ENCODE results near the gene BMPER.

BMPER gene

GRCh38 chr7:34096198-34096651, 190.9 kb downstream of the BMPER start:
- no peak for DNase-seq (ENCODE audit: low read depth)

DNA sequence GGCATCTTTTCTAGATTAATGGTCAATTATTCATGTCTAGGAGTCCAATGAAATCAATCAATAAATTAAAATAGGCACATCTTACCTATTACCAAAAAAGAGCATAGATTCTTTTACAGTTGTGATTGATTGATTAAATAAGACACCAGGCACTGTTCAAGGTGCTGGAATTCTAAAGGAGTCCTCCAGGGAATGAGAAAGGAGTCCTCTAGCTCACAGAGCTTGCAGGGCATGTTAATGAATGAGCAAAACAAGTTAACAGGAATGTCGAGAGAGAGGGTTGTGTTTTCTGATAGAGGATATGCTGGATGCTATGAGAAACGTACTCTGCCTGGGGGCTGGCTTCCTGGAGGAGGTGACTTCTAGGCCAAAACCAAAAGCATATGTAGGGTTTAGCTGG, 191.4 kb downstream of the BMPER start:
- no peak for DNase-seq (ENCODE audit: low read depth)

DNA sequence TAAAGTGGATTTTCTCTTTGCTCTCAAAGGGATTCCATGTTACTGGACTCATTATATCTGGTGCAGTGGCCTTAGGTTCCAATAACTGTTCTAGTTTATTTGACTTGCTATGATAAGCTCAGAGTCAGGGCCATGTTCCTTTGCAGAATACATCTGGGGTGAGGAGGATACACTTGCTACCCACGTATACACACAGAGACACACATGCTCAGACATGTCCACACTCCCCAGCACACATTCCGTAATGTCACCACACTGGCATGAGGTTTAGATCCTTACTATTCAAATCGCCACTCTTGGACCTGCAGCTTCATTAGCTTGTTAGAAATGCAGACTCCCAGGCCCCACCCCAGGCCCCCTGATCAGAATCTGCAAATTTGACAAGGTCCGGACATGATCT, 195.3 kb downstream of the BMPER start:
- no peak for DNase-seq (ENCODE audit: low read depth)

GRCh38 chr7:34104115-34104514, 198.8 kb downstream of the BMPER start:
- no peak for DNase-seq (ENCODE audit: low read depth)

GRCh38 chr7:34104992-34105391, 199.7 kb downstream of the BMPER start:
- no peak for DNase-seq (ENCODE audit: low read depth)

DNA sequence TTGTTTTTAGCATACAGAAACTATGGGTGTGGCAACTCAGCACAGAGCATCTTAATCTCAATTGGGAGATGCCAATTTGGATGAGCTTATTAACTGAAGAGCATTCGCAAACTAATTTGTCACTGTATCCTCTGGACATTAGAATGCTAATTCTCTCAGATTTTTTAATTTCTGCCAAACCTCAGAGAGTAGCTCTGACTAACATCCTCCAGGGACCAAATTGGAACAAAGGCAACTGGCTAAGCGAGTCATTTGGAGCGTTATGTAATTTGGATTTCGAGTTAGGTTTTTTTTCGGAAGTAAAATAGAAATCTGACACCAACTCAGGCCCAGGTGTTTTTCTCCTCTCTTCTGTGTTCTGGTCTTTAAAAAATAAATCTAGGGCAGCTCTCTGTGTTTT, 201.9 kb downstream of the BMPER start:
- no peak for DNase-seq (ENCODE audit: low read depth)

DNA sequence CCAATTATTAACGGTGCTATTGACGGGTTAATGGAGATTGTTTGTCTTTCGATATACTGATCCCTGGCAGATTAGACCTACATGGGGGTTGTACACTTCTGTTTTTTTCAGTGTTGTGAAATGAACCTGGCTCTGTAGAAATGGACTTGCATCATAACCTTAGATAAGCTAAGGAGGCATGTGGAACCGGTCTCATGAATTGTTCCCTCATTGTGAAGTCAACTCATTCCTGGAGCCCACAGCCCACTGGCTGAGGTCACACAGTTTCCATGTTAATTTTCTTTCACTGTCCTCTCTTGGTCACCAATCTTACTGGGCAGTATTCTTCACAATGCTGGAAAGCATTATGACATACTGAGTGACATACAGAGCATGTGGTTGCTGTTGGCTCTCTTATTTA, 202.8 kb downstream of the BMPER start:
- no peak for DNase-seq (ENCODE audit: low read depth)

DNA sequence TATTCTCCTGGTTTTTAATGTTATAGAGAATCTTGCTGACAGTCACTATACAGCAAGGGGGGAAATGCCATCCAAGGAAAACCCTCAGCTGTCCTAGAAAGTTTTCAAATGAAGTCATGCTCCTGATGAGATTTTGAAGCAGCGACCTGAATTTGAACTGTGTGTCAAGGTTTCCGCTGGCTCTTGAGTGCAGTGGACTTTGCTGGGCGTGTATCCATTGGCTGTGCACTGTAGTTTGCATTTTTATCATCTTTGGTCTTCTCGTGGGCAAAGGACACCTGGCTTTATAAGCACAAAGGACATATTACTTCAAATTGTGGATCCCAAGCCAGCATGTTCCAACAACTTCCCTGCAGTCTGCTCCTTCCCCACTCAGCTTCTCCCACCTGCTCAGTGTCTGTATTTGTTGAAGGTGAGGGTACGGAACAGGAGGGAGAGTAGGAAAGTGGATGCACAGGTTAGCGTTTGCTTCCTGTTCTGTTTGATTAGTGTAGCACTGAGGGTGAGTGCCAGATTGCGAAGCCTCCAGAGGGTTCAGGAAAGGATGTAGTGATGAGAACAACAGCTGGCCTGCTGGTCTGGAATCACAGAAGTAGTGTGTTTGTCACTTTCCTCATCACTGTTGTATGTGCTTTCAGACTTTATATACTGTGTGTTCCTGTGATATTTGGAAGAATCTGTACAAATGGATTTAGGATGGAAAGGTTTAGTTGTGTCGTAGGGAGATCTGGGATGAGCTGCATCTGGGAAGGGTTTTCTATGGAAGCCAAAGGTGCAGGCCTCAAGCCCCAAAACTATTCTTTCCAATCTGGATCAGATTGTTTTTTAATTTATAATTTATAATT, 204.8 kb downstream of the BMPER start:
- no peak for DNase-seq (ENCODE audit: low read depth)

DNA sequence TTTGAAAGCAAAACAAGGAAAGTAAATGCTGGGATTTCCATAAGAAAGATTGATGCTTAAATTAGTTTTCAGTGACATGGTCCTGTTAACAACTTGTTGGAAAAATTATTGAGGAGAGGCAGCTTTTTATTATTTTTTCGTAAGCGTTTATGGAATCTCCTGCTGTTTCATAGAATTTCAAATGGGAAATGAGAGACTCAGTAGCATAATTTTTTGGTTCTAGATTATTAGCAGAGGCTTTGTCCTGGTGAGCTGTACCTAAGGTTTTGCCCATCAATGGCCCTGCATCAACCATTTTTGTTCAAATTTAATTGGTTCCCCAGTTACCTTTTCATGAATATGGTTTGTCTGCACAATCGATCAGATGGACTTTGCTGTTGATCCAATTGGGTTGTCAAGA, 205.7 kb downstream of the BMPER start:
- DNase-seq (ENCODE audit: low read depth): no peak

DNA sequence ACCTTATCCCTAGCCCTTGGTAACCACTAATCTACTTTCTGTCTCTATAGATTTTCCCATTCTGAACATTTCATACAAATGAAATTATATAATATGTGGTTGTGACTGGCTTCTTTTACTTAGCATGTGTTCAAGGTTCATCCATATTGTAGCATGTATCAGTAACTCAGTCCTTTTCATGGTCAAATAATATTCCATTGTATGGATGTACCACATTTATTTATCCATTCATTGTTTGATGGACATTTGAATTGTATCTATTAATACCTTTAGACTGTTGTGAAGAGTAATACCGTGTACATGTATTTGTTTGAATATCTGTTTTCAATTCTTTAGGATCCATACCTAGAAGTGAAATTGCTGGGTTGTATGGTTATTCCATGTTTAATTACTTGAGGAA, 210.2 kb downstream of the BMPER start:
- no peak for DNase-seq (ENCODE audit: low read depth)

DNA sequence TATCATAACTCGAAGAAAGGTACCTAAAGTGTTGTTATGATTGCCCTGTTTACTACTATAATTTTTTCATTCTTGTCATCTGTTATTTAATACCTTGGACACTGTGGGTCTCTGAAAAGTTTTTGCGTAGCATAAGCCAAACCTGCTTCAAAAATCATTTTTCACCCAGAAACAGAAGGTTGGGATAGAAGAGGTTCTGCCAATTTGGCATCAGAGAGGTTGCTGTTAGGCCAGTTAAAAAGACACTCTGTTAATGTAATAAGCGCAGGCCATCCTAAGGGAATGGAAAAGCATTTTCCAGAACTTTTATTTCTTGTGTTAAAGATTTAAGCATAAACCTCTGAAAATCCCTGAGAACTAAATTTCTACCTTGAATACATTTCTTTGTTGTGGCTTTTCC, 212.2 kb downstream of the BMPER start:
- DNase-seq (ENCODE audit: low read depth): no peak

GRCh38 chr7:34121366-34121765, 216.0 kb downstream of the BMPER start:
- no peak for DNase-seq (ENCODE audit: low read depth)

DNA sequence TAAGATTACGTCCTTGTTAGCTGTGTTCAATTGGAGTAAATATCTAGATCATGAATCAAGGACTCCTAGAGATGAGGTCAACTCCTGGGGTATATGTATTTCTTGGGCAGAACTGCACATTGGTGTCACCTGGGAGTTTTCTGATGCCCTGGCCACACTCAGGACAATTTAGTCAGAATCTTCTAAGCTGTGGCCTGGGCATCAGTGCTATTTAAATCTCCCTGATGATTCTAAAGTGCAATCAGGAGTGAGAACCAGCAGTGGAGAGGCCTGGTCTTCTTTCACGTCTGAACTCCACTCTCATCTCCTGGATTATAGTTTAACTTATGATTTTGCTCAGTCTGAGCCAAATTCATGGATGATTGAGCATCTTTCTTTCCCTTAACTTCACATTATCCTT, 218.0 kb downstream of the BMPER start:
- DNase-seq (ENCODE audit: low read depth): no peak

DNA sequence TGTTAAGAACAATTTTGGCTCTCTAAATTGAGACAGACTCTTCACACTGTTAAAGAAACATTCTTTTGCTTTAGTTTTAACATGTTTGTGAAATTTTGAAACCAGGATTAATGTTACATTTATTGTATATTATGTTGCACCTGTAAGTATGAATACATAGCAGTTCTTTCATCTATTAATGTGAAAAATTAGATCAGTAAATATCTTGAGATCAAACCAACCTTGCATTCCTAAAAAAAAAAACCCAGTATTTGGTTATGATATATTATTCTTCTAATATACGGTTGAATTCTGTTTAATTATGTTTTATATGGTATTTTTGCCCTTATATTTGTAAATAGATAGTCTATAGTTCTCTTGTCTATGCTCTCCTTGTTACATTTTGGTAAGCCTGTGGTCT, 219.4 kb downstream of the BMPER start:
- DNase-seq (ENCODE audit: low read depth): no peak

DNA sequence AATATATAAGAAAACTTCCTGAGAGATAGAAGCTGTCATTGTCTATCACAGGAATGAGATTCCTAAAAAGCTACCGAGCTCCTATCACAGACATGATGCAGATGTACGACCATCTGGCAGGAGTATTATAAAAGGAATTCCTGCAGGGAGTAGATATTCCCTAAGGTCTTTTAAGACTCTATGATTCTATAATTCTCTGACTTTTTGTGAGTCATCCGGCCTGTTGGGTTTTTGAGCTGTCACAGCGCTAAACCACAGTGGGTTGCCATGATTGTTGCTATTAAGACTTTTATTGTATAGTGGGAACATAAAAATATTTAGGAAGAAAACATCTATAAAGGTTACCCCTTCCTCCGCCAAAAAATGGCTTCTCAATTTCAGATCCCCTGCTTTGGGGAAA, 223.4 kb downstream of the BMPER start:
- no peak for DNase-seq (ENCODE audit: low read depth)

DNA sequence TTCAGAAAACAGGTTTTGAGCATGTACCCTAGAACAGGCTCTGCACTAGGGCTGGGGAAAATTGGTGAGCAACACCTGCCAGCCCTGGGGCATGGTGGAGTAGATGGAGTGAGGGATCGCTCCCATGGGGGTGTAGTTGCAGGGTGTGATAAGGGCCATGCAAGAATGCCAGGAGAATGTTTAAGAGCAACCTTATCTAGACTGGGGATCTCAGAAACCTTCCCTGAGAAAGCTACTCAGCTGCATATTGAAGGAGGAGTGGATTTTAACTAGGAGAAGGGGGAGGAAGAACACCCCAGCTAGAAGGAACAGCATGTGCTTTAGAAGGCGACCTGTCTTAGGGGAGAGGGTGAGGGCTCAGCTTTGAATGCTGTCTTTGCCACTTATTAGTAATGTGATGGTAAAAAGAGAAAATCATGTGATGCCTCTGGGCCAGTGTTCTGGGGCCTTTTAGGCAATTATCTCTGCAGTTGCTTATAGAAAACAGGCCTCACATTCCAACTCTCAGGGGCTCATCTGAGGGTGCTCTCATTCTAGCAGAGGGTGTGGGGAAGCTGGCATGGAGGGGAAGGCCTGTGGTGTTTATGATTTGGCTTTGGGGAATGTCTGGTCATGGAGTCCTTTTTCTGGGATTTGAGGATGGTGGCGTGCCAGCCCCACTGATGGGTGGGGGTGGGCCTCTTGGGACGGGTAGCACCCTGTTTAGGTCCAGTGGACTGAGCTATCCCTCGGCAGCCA, 225.4 kb downstream of the BMPER start:
- no peak for DNase-seq (ENCODE audit: low read depth)

DNA sequence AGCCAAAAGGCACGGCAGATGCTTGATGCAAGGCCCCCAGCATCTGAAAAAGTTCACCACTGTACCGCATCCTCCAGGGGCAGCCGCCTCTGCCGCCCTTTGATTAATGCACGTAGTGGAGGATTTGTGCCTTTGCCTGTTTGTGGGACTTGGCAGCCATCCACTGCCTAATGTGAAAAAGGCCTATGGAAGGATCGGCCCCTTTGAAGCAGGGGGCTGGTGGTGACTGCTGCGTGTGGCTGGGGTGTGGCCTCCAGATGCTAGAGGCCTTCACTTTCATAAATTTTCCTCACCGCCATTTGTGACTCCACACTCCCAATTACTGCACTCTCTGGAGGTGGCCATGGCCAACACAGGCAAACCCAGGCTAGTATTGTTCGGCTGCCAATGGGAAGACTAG, 226.0 kb downstream of the BMPER start:
- no peak for DNase-seq (ENCODE audit: low read depth)

- DNase-seq (ENCODE audit: low read depth): no peak
Measured at GRCh38 chr7:34133356-34133982, 228.1 kb downstream of the BMPER start.

DNA sequence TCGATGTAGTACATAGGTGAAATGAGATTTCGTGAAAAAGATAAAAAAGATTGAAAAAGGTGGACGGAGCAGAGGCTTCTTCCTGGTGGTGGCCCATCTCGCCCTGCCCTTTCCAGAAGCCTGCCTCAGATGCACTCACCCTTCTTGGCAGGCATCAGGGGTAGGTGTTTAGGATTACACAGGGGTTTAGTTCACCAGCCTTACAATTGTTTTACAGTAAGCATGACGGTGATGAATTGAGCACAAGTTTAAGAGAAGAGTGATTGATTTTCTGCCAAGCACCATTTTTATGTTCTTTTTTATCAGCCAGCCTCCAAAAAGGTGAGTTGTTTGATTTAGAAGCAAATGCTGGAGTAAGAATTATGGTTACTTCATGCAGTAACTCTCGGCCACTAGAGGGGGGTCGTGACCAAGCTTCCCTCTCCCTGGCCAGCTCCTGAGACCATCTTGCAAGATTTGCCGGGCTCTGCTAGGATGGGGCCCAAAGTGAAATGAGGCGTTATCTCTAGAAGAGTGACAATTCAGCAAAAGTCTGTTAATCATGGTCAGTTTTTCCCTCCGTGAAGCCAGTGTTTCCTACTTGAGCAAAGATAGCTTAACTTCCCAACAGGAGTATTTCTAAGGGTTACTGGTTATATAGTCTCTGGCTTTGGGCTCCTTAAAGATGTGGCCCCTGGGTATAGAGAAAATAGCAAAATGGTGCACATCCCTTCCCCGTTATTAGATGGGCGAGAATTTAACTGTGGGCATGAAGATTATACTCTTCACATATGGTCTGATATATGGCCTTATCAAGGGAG, 228.8 kb downstream of the BMPER start:
- no peak for DNase-seq (ENCODE audit: low read depth)

GRCh38 chr7:34135924-34136323, 230.6 kb downstream of the BMPER start:
- DNase-seq (ENCODE audit: low read depth): no peak

DNA sequence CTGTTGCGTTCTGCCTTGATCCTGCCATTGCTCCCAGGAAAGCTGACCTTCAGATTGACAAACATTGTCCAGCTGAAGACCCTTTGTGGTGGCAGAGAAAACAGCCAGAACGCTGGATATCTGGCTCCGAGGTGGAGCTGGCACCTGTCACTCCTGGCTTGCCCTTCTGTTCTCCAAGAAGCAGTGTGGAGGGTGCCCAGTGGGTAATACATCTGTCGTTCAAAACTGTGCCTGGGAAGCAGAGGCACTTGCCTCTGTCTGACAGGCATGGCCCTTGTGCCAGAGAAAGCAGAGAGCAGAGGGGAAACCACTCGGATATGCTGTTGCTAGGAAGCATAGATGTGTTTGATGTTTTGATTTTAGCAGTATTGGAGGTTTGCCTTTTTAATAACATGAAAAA, 231.4 kb downstream of the BMPER start:
- DNase-seq (ENCODE audit: low read depth): no peak

DNA sequence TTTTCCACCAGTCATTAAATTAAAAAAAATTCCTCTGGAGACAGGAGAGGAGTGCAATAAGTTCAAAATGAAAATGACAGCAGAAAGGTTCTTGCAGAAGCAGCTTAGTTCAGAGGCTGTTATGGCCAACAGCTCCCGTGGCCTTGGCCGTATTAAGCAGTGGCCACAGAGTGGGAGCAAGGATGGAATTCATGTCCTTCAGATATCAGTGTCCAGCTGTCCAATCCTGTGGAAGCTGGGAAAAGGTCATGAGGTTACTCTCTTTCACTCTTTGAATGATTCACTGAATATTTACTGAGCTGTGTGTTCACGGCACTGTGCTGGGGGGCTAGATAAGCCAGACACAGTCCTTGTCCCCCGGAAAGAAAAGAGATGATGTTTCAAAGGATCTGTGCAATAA, 231.8 kb downstream of the BMPER start:
- no peak for DNase-seq (ENCODE audit: low read depth)
